GM19239 (cell line): ENCODE measurements around the gene LAMP1.
A peak's percentile ranks its signal among the peaks of the same experiment; 100 is the strongest.
"Not testable (repeated sequence)": the region's sequence is repeated elsewhere in the genome, so short reads cannot be mapped to it uniquely, and the experiment has no call there.

Source experiments
- DNase-seq: peaks from one replicate; pipeline ENCODE4 v3.0.0; 2011; ENCODE audit warnings: low spot score; ENCODE audit not compliant: insufficient read length
- FAIRE-seq: peaks from 2 replicates; lab custom pipeline; 2011; peaks lifted over from hg19 to GRCh38; lab: Jason Lieb, UNC

The LAMP1 gene, protein sequence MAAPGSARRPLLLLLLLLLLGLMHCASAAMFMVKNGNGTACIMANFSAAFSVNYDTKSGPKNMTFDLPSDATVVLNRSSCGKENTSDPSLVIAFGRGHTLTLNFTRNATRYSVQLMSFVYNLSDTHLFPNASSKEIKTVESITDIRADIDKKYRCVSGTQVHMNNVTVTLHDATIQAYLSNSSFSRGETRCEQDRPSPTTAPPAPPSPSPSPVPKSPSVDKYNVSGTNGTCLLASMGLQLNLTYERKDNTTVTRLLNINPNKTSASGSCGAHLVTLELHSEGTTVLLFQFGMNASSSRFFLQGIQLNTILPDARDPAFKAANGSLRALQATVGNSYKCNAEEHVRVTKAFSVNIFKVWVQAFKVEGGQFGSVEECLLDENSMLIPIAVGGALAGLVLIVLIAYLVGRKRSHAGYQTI

DNA sequence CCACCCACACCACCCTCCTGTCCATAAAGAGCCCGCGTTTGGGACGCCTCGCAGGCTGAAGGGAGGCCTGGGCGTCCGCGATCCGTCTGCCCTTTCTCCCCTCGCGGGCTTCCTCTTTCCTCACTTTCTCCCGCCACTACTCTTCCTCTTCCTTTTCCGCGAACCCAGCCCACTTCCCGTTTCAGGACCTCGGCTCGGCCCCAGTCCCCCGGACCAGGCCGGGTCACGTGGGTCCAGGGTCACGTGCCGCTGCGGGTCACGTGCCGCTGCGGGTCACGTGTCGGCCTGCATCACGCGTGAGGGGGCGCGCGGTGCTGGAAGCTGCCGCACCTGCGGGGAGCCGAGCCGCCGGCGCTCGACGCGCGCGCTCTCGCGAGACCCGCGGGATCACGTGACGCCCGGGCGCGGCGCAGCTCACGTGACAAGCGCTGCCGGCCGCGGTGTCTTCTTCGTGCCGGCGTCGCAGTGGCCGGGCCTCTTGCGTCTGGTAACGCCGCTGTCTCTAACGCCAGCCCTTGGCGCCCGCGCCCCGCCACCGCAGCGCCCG lies at the start of gene LAMP1:
TSS of gene LAMP1 (plus strand) at position 417 of the 547 bp plus-strand sequence. CDS start 196 bp downstream, outside the sequence.
- DNase-seq (peak; percentile 99), FAIRE-seq (peak; percentile 91)

DNA sequence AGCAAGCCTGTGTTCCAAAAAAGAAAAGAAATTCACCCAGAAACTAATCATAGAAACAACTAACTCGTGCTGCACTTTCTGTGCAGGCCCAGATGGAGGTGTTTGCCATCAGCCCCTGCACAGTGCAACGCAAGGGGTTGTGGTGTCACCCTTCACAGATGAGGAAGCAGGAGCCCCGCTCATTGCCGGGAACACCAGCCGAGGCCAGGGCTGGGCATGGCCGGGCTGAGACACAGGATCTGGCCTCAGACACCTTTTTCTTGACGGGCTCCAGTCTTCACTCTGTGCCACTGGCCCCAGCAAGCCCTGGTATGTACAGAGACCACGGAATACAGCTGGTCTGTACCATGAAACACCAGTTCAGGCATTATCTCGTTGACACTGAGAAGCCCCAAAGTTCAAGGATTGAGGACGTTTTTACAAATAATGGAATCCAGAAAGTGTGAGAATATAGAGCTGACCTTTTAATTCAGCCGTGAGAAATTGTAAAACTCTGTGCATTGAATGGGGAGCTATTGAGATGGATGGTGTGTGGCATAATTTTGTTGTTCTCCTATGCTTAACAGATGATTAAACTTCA lies 44.4 kb upstream of the LAMP1 start:
- FAIRE-seq, result no peak
- DNase-seq, result no peak

DNA sequence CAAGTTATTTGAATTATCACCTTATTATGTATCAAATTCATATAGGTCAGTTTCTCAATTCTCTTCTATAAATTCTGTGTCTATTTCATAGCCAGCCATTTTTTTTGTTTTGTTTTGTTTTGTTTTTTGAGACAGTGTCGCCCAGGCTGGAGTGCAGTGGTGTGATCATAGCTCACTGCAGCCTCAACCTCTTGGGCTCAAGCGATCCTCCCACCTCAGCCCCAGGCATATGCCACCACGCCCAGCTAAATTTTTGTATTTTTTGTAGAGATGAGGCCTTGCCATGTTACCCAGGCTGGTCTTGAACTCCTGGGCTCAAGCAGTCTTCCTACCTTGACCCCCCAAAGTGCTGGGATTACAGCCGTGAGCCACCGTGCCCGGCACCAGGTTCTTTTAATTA lies 39.1 kb upstream of the LAMP1 start:
- FAIRE-seq, DNase-seq: not testable (repeated sequence)

DNA sequence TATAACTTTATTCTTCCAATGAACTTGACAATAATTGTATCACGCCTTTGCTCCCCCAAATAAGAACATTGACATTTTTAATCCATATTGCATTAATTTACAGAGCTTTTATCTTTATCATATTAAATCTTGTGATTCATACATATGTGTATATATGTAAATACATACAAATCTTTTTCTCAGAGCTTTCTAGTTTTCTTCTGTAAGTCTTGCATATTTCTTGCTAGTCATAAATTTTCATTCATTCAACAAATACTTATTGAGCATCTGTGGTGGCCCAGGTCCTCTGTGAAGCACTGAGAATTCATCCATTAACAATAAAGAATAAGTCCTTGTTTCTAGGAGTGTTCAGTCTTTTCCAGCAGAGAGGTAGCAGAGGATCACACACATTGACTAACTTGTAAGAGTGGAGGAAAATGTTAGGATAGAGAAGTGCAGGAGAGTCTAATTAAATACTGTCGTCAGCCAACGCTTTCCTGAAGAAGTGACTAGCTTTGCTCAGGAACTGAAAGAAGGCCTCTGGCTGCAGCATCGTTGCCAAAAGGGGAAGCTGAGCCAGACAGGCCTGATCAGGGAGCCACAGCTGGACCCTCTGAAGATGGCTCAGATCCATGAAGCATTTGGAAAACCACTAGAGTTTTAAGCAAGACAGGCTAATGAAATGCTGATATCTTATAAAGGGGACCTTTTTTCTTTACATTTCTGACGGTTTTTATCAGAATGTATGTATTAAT lies 38.6 kb upstream of the LAMP1 start:
- no peak for DNase-seq
- no peak for FAIRE-seq

GRCh38 chr13:113260996-113261395 lies 36.0 kb upstream of the LAMP1 start:
- DNase-seq, result no peak
- no peak for FAIRE-seq

DNA sequence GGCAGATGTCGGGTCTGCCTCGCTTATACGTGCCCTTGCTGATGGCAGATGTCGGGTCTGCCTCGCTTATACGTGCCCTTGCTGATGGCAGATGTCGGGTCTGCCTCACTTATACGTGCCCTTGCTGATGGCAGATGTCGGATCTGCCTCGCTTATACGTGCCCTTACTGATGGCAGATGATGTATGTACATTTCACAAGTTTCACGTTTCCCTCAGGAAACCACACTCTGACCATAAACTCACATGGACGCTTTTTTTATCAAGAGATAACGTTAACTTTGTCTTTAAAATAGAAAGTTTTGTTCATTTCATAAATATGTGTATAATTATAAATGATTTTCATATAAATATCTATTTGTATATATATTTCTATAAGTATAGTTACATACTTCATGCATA lies 34.0 kb upstream of the LAMP1 start:
- not testable (repeated sequence) for DNase-seq, FAIRE-seq

DNA sequence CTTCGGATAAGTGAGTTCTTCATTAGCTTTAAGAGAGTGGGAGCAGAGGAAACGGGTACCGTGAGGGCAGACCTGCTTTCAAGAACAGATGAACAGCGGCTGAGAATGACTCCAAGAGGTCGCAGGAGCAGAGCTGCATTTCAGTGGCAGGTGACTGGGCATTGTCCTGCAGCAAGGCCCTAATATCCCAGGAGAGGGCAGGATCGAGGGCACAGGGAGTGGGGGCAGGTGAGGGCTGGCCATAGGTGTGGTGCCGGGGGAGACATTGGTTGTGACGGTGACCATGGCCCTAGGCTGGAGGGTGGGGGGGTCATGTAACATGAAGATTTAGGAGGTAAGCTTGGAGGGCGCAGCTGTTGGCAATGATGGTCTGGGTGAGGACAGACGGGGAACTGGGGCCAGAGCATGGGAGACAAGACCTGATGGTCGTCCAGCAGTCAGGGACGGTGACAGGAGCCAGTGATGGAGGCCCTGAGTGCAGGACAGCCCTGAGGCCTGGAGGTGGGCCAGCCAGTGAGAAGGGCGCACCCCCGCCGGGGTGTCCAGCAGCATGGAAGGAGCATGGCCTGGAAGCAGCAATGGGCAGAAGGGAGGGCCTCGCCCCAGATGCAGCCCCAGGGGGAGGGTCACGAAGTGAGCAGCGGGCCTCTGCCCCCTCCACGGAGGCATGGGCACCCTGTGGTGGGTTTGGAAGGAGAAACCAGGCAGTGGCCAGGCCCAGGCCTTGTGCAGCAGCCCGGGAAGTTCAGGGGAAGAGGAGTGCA lies 29.2 kb upstream of the LAMP1 start:
- DNase-seq, result no peak
- no peak for FAIRE-seq

GRCh38 chr13:113272031-113272430 lies 25.0 kb upstream of the LAMP1 start:
- FAIRE-seq (no peak), DNase-seq (no peak)

GRCh38 chr13:113272701-113273181 lies 24.3 kb upstream of the LAMP1 start:
- DNase-seq, result no peak
- FAIRE-seq, result no peak

DNA sequence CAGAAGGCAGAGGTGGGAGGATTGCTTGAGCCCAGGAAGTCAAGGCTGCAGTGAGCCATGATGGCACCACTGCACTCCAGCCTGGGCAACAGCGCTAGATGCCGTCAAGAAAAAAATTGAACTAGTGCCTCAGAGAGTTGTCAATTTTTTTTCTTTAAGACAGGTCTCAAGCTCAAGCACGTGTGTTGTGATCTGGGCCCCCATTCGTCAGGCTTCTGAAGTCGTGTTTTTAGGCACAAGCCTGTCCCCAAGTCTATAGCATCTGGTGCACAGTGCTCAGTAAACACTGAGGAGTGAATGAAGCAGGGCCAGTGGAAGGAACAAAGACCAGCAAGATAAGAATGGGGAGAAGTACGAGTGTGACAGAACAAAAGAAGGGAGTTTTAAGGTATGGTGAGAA lies 23.7 kb upstream of the LAMP1 start:
- no peak for DNase-seq
- FAIRE-seq, result no peak

DNA sequence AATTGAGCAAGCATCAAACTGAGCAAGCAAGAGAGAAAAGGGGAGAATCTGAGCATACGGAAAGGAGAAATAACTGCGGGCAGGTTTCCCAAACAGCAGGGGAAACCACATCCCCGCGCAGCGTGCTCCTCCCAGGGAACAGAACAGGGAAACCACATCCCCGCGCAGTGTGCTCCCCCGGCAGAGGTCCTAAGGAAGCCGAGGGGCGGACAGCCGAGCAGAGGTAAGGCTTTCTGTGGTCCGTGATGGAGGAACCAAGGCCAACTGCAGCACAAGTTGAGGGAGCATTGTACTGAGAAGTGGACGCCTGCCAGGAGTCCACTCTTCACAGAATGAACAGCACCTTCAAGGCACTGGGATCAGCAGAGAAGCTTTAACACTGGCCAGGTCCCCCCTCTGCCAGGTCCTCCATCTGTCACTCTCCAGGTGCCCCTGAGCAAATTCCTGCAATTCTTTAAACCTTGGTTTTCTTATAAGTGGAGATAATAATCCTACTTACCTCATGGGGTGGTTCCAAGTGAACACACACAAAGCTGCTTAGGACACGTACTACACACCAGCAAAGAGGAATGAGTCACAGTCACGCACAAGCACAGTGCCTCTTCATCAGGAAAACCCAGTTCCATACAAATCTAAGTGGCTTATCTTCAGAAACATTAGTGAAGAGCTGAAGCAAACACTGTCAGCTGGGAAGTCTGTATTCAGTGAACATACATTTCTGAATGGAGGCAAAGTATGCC lies 23.0 kb upstream of the LAMP1 start:
- FAIRE-seq (no peak), DNase-seq (no peak)

DNA sequence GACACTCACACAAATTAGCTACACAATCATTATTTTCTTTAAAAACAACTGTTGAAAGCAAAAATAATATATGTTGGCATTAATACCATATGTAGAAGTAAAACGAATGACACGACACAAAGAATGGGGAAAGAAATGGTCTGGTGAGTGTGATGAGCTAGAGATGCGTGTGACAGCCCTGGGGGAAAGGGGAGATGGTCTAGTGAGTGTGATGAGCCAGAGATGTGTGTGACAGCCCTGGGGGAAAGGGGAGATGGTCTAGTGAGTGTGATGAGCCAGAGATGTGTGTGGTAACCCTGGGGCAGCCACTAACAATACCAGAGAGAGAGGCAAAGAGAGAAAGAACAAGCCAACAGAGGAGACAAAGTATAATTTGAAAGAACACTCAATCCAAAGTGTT lies 22.3 kb upstream of the LAMP1 start:
- DNase-seq, result no peak
- FAIRE-seq, result no peak

GRCh38 chr13:113275387-113275786 lies 21.7 kb upstream of the LAMP1 start:
- FAIRE-seq, result no peak
- DNase-seq, result no peak

DNA sequence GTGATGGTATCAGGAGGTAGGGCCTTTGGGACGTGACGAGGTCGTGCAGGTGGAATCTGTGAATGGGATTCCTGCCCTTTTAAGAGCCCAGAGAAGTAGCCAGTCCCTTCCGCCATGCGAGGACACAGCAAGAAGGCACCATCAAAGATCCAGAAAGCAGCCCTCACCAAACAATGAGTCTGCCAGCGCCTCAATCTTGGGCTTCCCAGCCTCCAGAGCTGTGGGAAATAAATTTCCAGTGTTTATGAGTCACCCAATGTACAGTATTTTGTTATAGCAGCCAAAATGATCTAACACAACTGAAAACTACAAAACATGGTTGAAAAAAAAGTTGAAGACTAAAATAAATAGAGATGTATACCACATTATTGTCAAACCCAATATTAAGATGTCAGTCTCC lies 16.9 kb upstream of the LAMP1 start:
- DNase-seq (no peak), FAIRE-seq (no peak)

GRCh38 chr13:113283904-113284303 lies 13.1 kb upstream of the LAMP1 start:
- FAIRE-seq (no peak), DNase-seq (no peak)

DNA sequence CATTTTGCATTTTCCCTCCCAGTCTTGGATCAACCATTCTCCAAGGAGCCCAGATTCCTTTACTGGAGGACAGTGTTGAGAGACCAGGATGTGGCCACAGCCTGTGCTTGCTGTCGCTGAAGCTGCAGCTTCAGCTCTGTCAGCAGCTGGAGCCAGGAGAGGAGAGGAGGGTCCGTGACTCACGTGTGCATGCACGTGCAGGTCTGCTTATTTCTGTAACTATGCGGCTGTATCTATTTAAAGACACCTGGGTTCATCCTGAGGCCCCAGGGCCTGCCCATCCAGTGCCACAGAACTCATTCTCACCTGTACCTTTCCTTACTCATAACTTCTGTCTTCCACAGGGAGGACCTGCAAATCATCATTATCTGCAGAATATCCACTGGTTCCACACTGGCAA lies 8.2 kb upstream of the LAMP1 start:
- DNase-seq, result no peak
- FAIRE-seq, result no peak

GRCh38 chr13:113291129-113291528 lies 5.9 kb upstream of the LAMP1 start:
- no peak for DNase-seq
- FAIRE-seq, result no peak

GRCh38 chr13:113292021-113292862 lies 4.8 kb upstream of the LAMP1 start:
- DNase-seq (no peak), FAIRE-seq (no peak)
